Measurements from ENCODE around the gene FSD2.
"Not testable (repeated sequence)": the region's sequence is repeated elsewhere in the genome, so short reads cannot be mapped to it uniquely, and the experiment has no call there.

The FSD2 gene

DNA sequence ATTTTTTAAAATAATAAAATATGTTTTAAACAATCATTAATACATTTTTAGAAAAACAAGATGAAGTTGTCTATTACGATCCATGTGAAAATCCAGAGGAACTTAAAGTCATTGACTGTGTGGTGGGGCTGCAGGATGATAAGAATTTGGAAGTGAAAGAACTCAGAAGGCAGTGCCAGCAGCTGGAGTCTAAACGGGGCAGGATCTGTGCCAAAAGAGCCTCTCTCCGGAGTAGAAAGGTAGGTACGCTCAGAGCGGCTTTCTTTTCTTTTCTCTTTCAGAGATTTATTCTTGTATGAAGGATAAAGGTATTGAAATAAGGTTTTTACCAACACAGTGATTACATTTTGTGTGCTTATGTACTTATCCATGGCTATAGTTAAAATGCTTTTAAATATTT, 17.2 kb upstream of the FSD2 start:
- DNase-seq, result no peak
- Histone ChIP-seq H3K36me3 (peaks cover 33% of the 10 kb centered on the region), H3K4me3 (ENCODE audit: low read depth, low read length) (no peak overlapping the region), H3K4me1 (no peaks in the 10 kb centered on the region), H3K27me3 (no peaks in the 10 kb centered on the region), H3K9me3 (no peaks in the 10 kb centered on the region)
- TF ChIP-seq, protein P1, sequence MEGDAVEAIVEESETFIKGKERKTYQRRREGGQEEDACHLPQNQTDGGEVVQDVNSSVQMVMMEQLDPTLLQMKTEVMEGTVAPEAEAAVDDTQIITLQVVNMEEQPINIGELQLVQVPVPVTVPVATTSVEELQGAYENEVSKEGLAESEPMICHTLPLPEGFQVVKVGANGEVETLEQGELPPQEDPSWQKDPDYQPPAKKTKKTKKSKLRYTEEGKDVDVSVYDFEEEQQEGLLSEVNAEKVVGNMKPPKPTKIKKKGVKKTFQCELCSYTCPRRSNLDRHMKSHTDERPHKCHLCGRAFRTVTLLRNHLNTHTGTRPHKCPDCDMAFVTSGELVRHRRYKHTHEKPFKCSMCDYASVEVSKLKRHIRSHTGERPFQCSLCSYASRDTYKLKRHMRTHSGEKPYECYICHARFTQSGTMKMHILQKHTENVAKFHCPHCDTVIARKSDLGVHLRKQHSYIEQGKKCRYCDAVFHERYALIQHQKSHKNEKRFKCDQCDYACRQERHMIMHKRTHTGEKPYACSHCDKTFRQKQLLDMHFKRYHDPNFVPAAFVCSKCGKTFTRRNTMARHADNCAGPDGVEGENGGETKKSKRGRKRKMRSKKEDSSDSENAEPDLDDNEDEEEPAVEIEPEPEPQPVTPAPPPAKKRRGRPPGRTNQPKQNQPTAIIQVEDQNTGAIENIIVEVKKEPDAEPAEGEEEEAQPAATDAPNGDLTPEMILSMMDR (IDR thresholded peaks at IDR 0.05; ENCODE audit: low read depth, low read length), result no peak

GRCh38 chr15:82821851-82822250, 16.0 kb upstream of the FSD2 start:
- not testable (repeated sequence) for H3K9me3 ChIP-seq; H3K4me1 ChIP-seq; DNase-seq; H3K27me3 ChIP-seq; H3K4me3 ChIP-seq (ENCODE audit: low read depth, low read length)
- peaks cover 28% of the 10 kb centered on the region for H3K36me3 ChIP-seq

- H3K27me3 ChIP-seq; DNase-seq; H3K4me1 ChIP-seq; H3K9me3 ChIP-seq; H3K4me3 ChIP-seq (ENCODE audit: low read depth, low read length): not testable (repeated sequence)
- H3K36me3 ChIP-seq, result peaks cover 26% of the 10 kb centered on the region
Measured at GRCh38 chr15:82821396-82821795, 15.5 kb upstream of the FSD2 start.

- no peaks in the 10 kb centered on the region for H3K4me1 ChIP-seq
- H3K36me3 ChIP-seq, result peaks cover 26% of the 10 kb centered on the region
- TF ChIP-seq, protein P1 (IDR thresholded peaks at IDR 0.05; ENCODE audit: low read depth, low read length), result no peak
- no peaks in the 10 kb centered on the region for H3K9me3 ChIP-seq
- no peak for DNase-seq
- no peak overlapping the region for H3K4me3 ChIP-seq (ENCODE audit: low read depth, low read length)
- H3K27me3 ChIP-seq, result no peaks in the 10 kb centered on the region
Measured at GRCh38 chr15:82820128-82820527, 14.3 kb upstream of the FSD2 start.

DNA sequence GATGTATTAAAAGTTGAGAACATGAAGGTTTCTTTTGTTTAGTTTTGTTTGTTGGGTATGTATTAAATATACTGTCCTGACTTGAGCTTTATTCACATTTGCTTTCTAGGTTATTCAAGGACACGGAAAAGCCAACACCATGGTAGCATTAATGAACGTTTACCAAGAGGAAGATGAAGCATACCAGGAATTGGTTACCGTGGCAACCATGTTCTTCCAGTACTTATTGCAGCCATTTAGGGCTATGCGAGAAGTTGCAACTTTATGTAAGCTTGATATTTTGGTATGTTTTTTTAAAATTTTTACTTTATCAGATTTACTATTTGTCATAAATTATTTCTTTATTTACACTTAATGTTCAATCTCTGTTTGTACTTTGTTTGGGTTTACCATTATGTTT, 7.1 kb upstream of the FSD2 start:
- no peak for DNase-seq

DNA sequence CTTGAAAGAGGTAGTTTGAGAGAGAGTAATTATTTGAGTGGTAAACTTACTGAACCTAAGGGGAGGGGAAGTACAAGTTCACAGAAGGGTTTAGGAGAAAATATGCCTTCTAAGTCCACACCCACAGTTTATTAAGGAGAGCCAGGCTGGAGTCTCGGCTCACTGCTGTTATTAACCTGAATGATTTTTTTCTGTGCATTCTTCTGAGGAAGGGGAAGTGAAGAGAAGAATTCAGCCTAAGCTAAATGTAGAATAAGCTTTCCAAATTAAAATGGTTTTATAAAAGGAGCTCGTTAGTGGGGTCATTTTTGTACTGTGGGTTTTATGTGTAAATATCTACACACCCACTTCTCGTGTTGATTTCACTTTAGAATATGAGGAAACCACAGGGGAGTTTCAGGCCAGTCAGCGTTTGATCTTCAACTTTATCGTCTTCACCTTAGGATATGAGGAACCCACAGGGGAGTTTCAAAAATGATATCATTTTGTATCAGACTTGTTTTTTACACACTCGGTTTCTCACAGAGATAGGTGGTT, 5.1 kb upstream of the FSD2 start:
- no peaks in the 10 kb centered on the region for H3K9me3 ChIP-seq
- no peaks in the 10 kb centered on the region for H3K27me3 ChIP-seq
- H3K4me3 ChIP-seq (ENCODE audit: low read depth, low read length), result peak overlapping the region; percentile 91
- DNase-seq, result no peak
- TF ChIP-seq, protein P1 (IDR thresholded peaks at IDR 0.05; ENCODE audit: low read depth, low read length), result no peak
- peaks cover 2% of the 10 kb centered on the region; the same call in 1 of the 2 replicates for H3K36me3 ChIP-seq
- H3K4me1 ChIP-seq, result no peaks in the 10 kb centered on the region

More for the DNA sequence above, 7.1 kb upstream of the FSD2 start:
- TF ChIP-seq, protein P1 (IDR thresholded peaks at IDR 0.05; ENCODE audit: low read depth, low read length), result no peak
- peaks cover 4% of the 10 kb centered on the region; the same call in 1 of the 2 replicates for H3K36me3 ChIP-seq
- H3K4me3 ChIP-seq (ENCODE audit: low read depth, low read length), result no peak overlapping the region
- no peaks in the 10 kb centered on the region for H3K9me3 ChIP-seq
- H3K4me1 ChIP-seq, result no peaks in the 10 kb centered on the region
- no peaks in the 10 kb centered on the region for H3K27me3 ChIP-seq

DNA sequence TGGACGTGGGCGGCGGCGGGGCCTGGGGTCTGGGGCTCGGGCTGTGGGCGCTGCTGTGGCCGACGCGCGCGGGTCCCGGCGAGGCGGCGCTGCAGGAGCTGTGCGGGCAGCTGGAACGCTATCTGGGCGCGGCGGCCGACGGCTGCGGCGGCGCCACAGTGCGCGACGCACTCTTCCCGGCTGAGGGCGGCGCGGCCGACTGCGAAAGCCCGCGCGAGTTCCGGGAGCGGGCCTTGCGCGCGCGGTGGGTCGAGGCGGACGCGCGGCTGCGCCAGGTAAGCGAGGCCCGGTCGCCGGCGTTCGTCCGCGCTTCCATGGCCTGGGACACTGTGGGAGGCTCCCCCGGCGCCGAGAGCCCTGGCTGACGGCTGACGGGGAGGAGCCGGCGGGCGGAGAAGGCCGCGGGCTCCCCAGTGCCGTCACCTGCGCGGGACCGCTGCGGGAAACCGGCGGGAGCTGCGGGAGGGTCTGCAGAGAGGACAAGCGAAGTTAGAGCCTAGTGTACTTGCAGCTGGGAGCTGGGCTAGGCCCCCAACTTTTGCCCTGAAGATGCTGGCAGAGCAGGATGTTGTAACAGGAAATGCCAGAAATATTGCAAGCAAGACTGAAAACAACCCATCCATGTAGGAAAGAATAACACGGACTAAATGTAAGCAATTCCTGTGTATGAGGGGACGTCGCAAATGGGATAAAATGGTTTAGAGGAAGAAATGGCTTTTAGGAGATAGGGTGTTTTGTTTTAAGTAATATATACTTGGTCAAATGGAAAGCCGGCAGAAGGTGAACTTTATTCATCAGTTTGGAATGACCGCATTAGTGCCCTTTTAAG, 4.4 kb upstream of the FSD2 start:
- Histone ChIP-seq H3K27me3 (no peaks in the 10 kb centered on the region), H3K4me1 (no peaks in the 10 kb centered on the region), H3K9me3 (no peaks in the 10 kb centered on the region), H3K36me3 (peaks cover 2% of the 10 kb centered on the region; the same call in 1 of the 2 replicates), H3K4me3 (ENCODE audit: low read depth, low read length) (peak overlapping the region; percentile 91)
- DNase-seq, result peak; percentile 69
- TF ChIP-seq, protein P1 (IDR thresholded peaks at IDR 0.05; ENCODE audit: low read depth, low read length), result no peak
